ENCODE results near the gene GRIN2C.

GRIN2C gene

GRCh38 chr17:74882517-74883240, 23.0 kb upstream of the GRIN2C start:
- TF ChIP-seq CTCF (IDR thresholded peaks at IDR 0.05; ENCODE audit: insufficient read depth, low read length, poor library complexity, severe bottlenecking) = no peak
- Histone ChIP-seq H3K27me3 (replicated peaks; ENCODE audit: control insufficient read depth, insufficient read depth, low read length) (peaks cover 3% of the 10 kb centered on the region; the same call in 1 of the 2 replicates), H3K36me3 (ENCODE audit: control insufficient read depth, insufficient read depth, low read length) (no peaks in the 10 kb centered on the region), H3K4me3 (replicated peaks; ENCODE audit: low read depth, low read length) (no peak overlapping the region)
- DNase-seq (ENCODE audit: extremely low read depth, insufficient read length) = no peak

- peaks cover 1% of the 10 kb centered on the region; the same call in 1 of the 2 replicates for H3K27me3 ChIP-seq (replicated peaks; ENCODE audit: control insufficient read depth, insufficient read depth, low read length)
- H3K36me3 ChIP-seq (ENCODE audit: control insufficient read depth, insufficient read depth, low read length) = no peaks in the 10 kb centered on the region
- DNase-seq (ENCODE audit: extremely low read depth, insufficient read length) = no peak
- no peak for TF ChIP-seq CTCF (IDR thresholded peaks at IDR 0.05; ENCODE audit: insufficient read depth, low read length, poor library complexity, severe bottlenecking)
- H3K4me3 ChIP-seq (replicated peaks; ENCODE audit: low read depth, low read length) = no peak overlapping the region
Observed at GRCh38 chr17:74881073-74881472, 21.4 kb upstream of the GRIN2C start.

GRCh38 chr17:74879308-74879707, 19.6 kb upstream of the GRIN2C start:
- Histone ChIP-seq H3K36me3 (ENCODE audit: control insufficient read depth, insufficient read depth, low read length) (no peaks in the 10 kb centered on the region), H3K27me3 (replicated peaks; ENCODE audit: control insufficient read depth, insufficient read depth, low read length) (peaks cover 1% of the 10 kb centered on the region; the same call in 1 of the 2 replicates), H3K4me3 (replicated peaks; ENCODE audit: low read depth, low read length) (no peak overlapping the region)
- no peak for DNase-seq (ENCODE audit: extremely low read depth, insufficient read length)
- no peak for TF ChIP-seq CTCF (IDR thresholded peaks at IDR 0.05; ENCODE audit: insufficient read depth, low read length, poor library complexity, severe bottlenecking)

GRCh38 chr17:74878658-74879057, 19.0 kb upstream of the GRIN2C start:
- H3K36me3 ChIP-seq (ENCODE audit: control insufficient read depth, insufficient read depth, low read length) = no peaks in the 10 kb centered on the region
- peaks cover 1% of the 10 kb centered on the region; the same call in 1 of the 2 replicates for H3K27me3 ChIP-seq (replicated peaks; ENCODE audit: control insufficient read depth, insufficient read depth, low read length)
- TF ChIP-seq CTCF (IDR thresholded peaks at IDR 0.05; ENCODE audit: insufficient read depth, low read length, poor library complexity, severe bottlenecking) = no peak
- no peak for DNase-seq (ENCODE audit: extremely low read depth, insufficient read length)
- H3K4me3 ChIP-seq (replicated peaks; ENCODE audit: low read depth, low read length) = no peak overlapping the region

GRCh38 chr17:74877592-74878548, 18.2 kb upstream of the GRIN2C start:
- H3K27me3 ChIP-seq (replicated peaks; ENCODE audit: control insufficient read depth, insufficient read depth, low read length) = peaks cover 1% of the 10 kb centered on the region; the same call in 1 of the 2 replicates
- DNase-seq (ENCODE audit: extremely low read depth, insufficient read length) = no peak
- TF ChIP-seq CTCF (IDR thresholded peaks at IDR 0.05; ENCODE audit: insufficient read depth, low read length, poor library complexity, severe bottlenecking) = no peak
- H3K36me3 ChIP-seq (ENCODE audit: control insufficient read depth, insufficient read depth, low read length) = no peaks in the 10 kb centered on the region
- no peak overlapping the region for H3K4me3 ChIP-seq (replicated peaks; ENCODE audit: low read depth, low read length)
